ENCODE results near the gene AADAT.
"Not testable (repeated sequence)": the region's sequence is repeated elsewhere in the genome, so short reads cannot be mapped to it uniquely, and the experiment has no call there.

The AADAT gene

GRCh38 chr4:170128219-170128804 is 38.6 kb upstream of the AADAT start:
- Histone ChIP-seq H3K27me3 (no peaks in the 10 kb centered on the region), H3K36me3 (no peaks in the 10 kb centered on the region), H3K4me1 (no peaks in the 10 kb centered on the region), H3K9me3 (no peaks in the 10 kb centered on the region), H3K4me3 (ENCODE audit: low read depth, low read length) (no peak overlapping the region)
- no peak for TF ChIP-seq CTCF (IDR thresholded peaks at IDR 0.05; ENCODE audit: low read depth, low read length)
- no peak for DNase-seq

GRCh38 chr4:170127758-170128157 is 38.0 kb upstream of the AADAT start:
- H3K9me3 ChIP-seq, result no peaks in the 10 kb centered on the region
- no peaks in the 10 kb centered on the region for H3K4me1 ChIP-seq
- no peak overlapping the region for H3K4me3 ChIP-seq (ENCODE audit: low read depth, low read length)
- no peaks in the 10 kb centered on the region for H3K27me3 ChIP-seq
- no peaks in the 10 kb centered on the region for H3K36me3 ChIP-seq
- no peak for TF ChIP-seq CTCF (IDR thresholded peaks at IDR 0.05; ENCODE audit: low read depth, low read length)
- DNase-seq, result no peak

- no peaks in the 10 kb centered on the region for H3K27me3 ChIP-seq
- H3K4me1 ChIP-seq, result no peaks in the 10 kb centered on the region
- no peak for TF ChIP-seq CTCF (IDR thresholded peaks at IDR 0.05; ENCODE audit: low read depth, low read length)
- no peak overlapping the region for H3K4me3 ChIP-seq (ENCODE audit: low read depth, low read length)
- no peak for DNase-seq
- H3K36me3 ChIP-seq, result no peaks in the 10 kb centered on the region
- no peaks in the 10 kb centered on the region for H3K9me3 ChIP-seq
Observed at GRCh38 chr4:170124406-170124805, 34.6 kb upstream of the AADAT start.

GRCh38 chr4:170122252-170122651 is 32.5 kb upstream of the AADAT start:
- no peak for TF ChIP-seq CTCF (IDR thresholded peaks at IDR 0.05; ENCODE audit: low read depth, low read length)
- Histone ChIP-seq H3K9me3 (no peaks in the 10 kb centered on the region), H3K36me3 (no peaks in the 10 kb centered on the region), H3K4me1 (no peaks in the 10 kb centered on the region), H3K27me3 (no peaks in the 10 kb centered on the region), H3K4me3 (ENCODE audit: low read depth, low read length) (no peak overlapping the region)
- no peak for DNase-seq

- no peaks in the 10 kb centered on the region for H3K9me3 ChIP-seq
- TF ChIP-seq CTCF (IDR thresholded peaks at IDR 0.05; ENCODE audit: low read depth, low read length), result no peak
- no peaks in the 10 kb centered on the region for H3K4me1 ChIP-seq
- no peak for DNase-seq
- H3K27me3 ChIP-seq, result peaks cover 4% of the 10 kb centered on the region; the same call in 1 of the 2 replicates
- H3K36me3 ChIP-seq, result no peaks in the 10 kb centered on the region
- no peak overlapping the region for H3K4me3 ChIP-seq (ENCODE audit: low read depth, low read length)
Observed at GRCh38 chr4:170114636-170115035, 24.9 kb upstream of the AADAT start.

GRCh38 chr4:170114183-170114582 is 24.4 kb upstream of the AADAT start:
- not testable (repeated sequence) for H3K9me3 ChIP-seq; H3K36me3 ChIP-seq; DNase-seq; H3K4me1 ChIP-seq; H3K4me3 ChIP-seq (ENCODE audit: low read depth, low read length); H3K27me3 ChIP-seq

GRCh38 chr4:170111546-170111945 is 21.8 kb upstream of the AADAT start:
- no peak for TF ChIP-seq CTCF (IDR thresholded peaks at IDR 0.05; ENCODE audit: low read depth, low read length)
- DNase-seq, result no peak
- no peak overlapping the region for H3K4me3 ChIP-seq (ENCODE audit: low read depth, low read length)
- no peaks in the 10 kb centered on the region for H3K9me3 ChIP-seq
- H3K4me1 ChIP-seq, result no peaks in the 10 kb centered on the region
- peaks cover 4% of the 10 kb centered on the region; the same call in 1 of the 2 replicates for H3K27me3 ChIP-seq
- H3K36me3 ChIP-seq, result no peaks in the 10 kb centered on the region

All from BE2C (cell line).